HCT116 (cell line): ENCODE data around the gene SNTG2. TPM values are rescaled to one million over a fixed set of nuclear protein-coding genes. Genes with fewer than 3 reads are reported as not detected.

ENCODE experiments used
- ATAC-seq: fragments of 200-7000 bp; cut with Tn5 transposase; 2 replicates; pipeline ENCODE4 v1.9.1; 2020; ENCODE audit warnings: mild to moderate bottlenecking, moderate library complexity
- BruUV-seq: library from RNA; stranded (reverse); fragments of 400-500 nt; replicated peaks from 2 replicates; lab custom pipeline; 2021; lab: Mats Ljungman, UMichigan
- CTCF ChIA-PET: fragments of 300-600 bp; sonication (Branson Sonifier 250); formaldehyde crosslinking; loops from one replicate; lab custom pipeline; 2021; ENCODE audit warnings: antibody characterized with exemption; lab: Charles Lee
- POLR2A ChIA-PET: fragments of 300-600, 350-600 bp; sonication (Branson Sonifier 250); formaldehyde crosslinking; loops from one replicate; lab custom pipeline; 2021; ENCODE audit warnings: antibody characterized with exemption; lab: Charles Lee
- RAD21 ChIA-PET, 2 experiments: fragments of 300-600 bp; sonication (Branson Sonifier 250); formaldehyde crosslinking; loops; one replicate each; lab custom pipeline; 2023; ENCODE audit warnings: low total read pairs in 2 of 2; ENCODE audit not compliant: uncharacterized antibody in 2 of 2, unreplicated experiment in 2 of 2, low non-redundant PET in 1 of 2; lab: Charles Lee
- DNase-seq: peaks from one replicate; pipeline ENCODE4 v3.0.0-alpha.2; 2010; ENCODE audit warnings: low read depth, low spot score
- H2AFZ ChIP-seq: fragments of 200-600 bp; shearing (Covaris generic), sonication (generic); 2 replicates; pipeline ENCODE4 v1.6.1; 2017; ENCODE audit warnings: low read depth, mixed run types, mixed read lengths, antibody characterized with exemption, low read length; ENCODE audit not compliant: poor library complexity, severe bottlenecking
- H3K27ac ChIP-seq: 2 replicates; pipeline ENCODE4 v1.5.1; 2012; ENCODE audit warnings: low read depth, low read length
- H3K27me3 ChIP-seq: fragments of 200-600 bp; sonication (generic); 2 replicates; pipeline ENCODE4 v1.6.1; 2016; ENCODE audit warnings: mixed run types, low read length, mixed read lengths; ENCODE audit not compliant: insufficient read depth
- H3K36me3 ChIP-seq, 2 experiments: fragments of 200-500 bp in 1 of 2; fragments of 200-600 bp in 1 of 2; sonication (Bioruptor generic) in 1 of 2; sonication (generic) in 1 of 2; 2 replicates each; pipeline versions ENCODE4 v1.5.1 to v1.6.1; 2014 to 2016; ENCODE audit warnings: low read length in 2 of 2, inconsistent platforms in 1 of 2, mixed read lengths in 1 of 2, mixed run types in 1 of 2; ENCODE audit not compliant: insufficient read depth in 2 of 2, control insufficient read depth in 1 of 2
- H3K4me1 ChIP-seq, 2 experiments: fragments of 200-600 bp in 1 of 2; sonication (generic) in 1 of 2; 2 replicates each; pipeline versions ENCODE4 v1.5.1 to v1.6.1; 2012 to 2017; ENCODE audit warnings: low read length in 2 of 2, inconsistent platforms in 1 of 2, mild to moderate bottlenecking in 1 of 2, mixed read lengths in 1 of 2, mixed run types in 1 of 2, moderate library complexity in 1 of 2; ENCODE audit not compliant: insufficient read depth in 2 of 2, control insufficient read depth in 1 of 2
- H3K4me2 ChIP-seq: fragments of 200-600 bp; sonication (generic); 2 replicates; pipeline ENCODE4 v1.6.1; 2017; ENCODE audit warnings: mixed run types, low read length, mixed read lengths
- H3K4me3 ChIP-seq, 2 experiments: fragments of 200-600 bp in 1 of 2; sonication (generic) in 1 of 2; replicated peaks in 1 of 2; 2 replicates each; pipeline ENCODE4 v1.5.1; 2011 to 2016; ENCODE audit warnings: low read length in 2 of 2, control low read depth in 1 of 2, low read depth in 1 of 2, mild to moderate bottlenecking in 1 of 2, mixed read lengths in 1 of 2, mixed run types in 1 of 2
- H3K79me2 ChIP-seq: fragments of 200-600 bp; sonication (generic); 2 replicates; pipeline ENCODE4 v1.6.1; 2017; ENCODE audit warnings: mild to moderate bottlenecking, mixed run types, low read length, moderate library complexity, mixed read lengths; ENCODE audit not compliant: insufficient read depth
- H3K9ac ChIP-seq: fragments of 200-600 bp; sonication (generic); 2 replicates; pipeline ENCODE4 v1.6.1; 2016; ENCODE audit warnings: low read length, mixed read lengths
- H3K9me2 ChIP-seq: fragments of 200-600 bp; sonication (generic), shearing (Covaris generic); 2 replicates; pipeline ENCODE4 v1.6.1; 2017; ENCODE audit warnings: mixed run types, mild to moderate bottlenecking, moderate library complexity; ENCODE audit not compliant: insufficient read depth
- H3K9me3 ChIP-seq, 2 experiments: fragments of 200-500 bp in 1 of 2; fragments of 200-600 bp in 1 of 2; sonication (Bioruptor generic) in 1 of 2; sonication (generic) in 1 of 2; 2 replicates each; pipeline ENCODE4 v1.6.1; 2014 to 2017; ENCODE audit warnings: low read length in 2 of 2, mixed read lengths in 2 of 2, inconsistent platforms in 1 of 2, low read depth in 1 of 2, mild to moderate bottlenecking in 1 of 2, mixed run types in 1 of 2, moderate library complexity in 1 of 2; ENCODE audit not compliant: control insufficient read depth in 1 of 2, insufficient read depth in 1 of 2
- H4K20me1 ChIP-seq: fragments of 200-600 bp; sonication (generic), shearing (Covaris generic); 2 replicates; pipeline ENCODE4 v1.6.1; 2017; ENCODE audit warnings: mixed run types, mild to moderate bottlenecking, moderate library complexity; ENCODE audit not compliant: insufficient read depth
- EGR1 ChIP-seq: IDR thresholded peaks from 2 replicates; pipeline ENCODE4 v1.6.1; 2012; ENCODE audit warnings: low read depth
- ELF1 ChIP-seq: IDR thresholded peaks from 2 replicates; pipeline ENCODE4 v1.6.1; 2012; ENCODE audit warnings: low read depth, borderline replicate concordance
- JUND ChIP-seq: IDR thresholded peaks from 2 replicates; pipeline ENCODE4 v1.6.1; 2012
- POLR2A ChIP-seq: IDR thresholded peaks from 2 replicates; pipeline ENCODE4 v1.7.0; 2011; ENCODE audit warnings: borderline replicate concordance; ENCODE audit not compliant: insufficient read depth, insufficient read length; ENCODE audit errors: extremely low read depth
- SIN3A ChIP-seq: IDR thresholded peaks from 2 replicates; pipeline ENCODE4 v1.6.1; 2012; ENCODE audit warnings: low read depth
- SRF ChIP-seq: IDR thresholded peaks from 2 replicates; pipeline ENCODE4 v1.6.1; 2012; ENCODE audit warnings: low read depth
- TCF7L2 ChIP-seq: IDR thresholded peaks from 2 replicates; pipeline ENCODE4 v1.7.0; 2011; ENCODE audit warnings: borderline replicate concordance, inconsistent platforms; ENCODE audit not compliant: insufficient read depth, insufficient read length; ENCODE audit errors: extremely low read depth
- YY1 ChIP-seq: IDR thresholded peaks from 2 replicates; pipeline ENCODE4 v1.6.1; 2011; ENCODE audit warnings: low read length, low read depth, moderate library complexity, mild to moderate bottlenecking; ENCODE audit not compliant: insufficient replicate concordance; ENCODE audit errors: extremely low read depth
- ZBTB33 ChIP-seq: IDR thresholded peaks from 2 replicates; pipeline ENCODE4 v1.6.1; 2011; ENCODE audit warnings: mild to moderate bottlenecking, low read length, moderate library complexity; ENCODE audit not compliant: insufficient replicate concordance; ENCODE audit errors: extremely low read depth
- ZNF274 ChIP-seq: fragments of 200-500 bp; sonication (Bioruptor generic); IDR thresholded peaks from 2 replicates; pipeline ENCODE4 v1.6.1; 2014; ENCODE audit warnings: mild to moderate bottlenecking, low read depth, low read length, inconsistent platforms
- intact Hi-C: fragments of 100-400 bp; cut with micrococcal nuclease; formaldehyde crosslinking; loops from 2 replicates; pipeline ENCODE4 v1.10.0; 2022
- total RNA-seq: library from RNA; stranded (reverse); gene quantifications from one replicate; pipeline ENCODE4 v1.2.1, GENCODE V29; 2021; ENCODE audit not compliant: unreplicated experiment
- TF ChIP-seq, protein P1 (sequence below): IDR thresholded peaks from 2 replicates; pipeline ENCODE4 v1.6.1; 2012

SNTG2 gene
- total RNA-seq, 1 experiment from 2014 or later: not detected

DNA sequence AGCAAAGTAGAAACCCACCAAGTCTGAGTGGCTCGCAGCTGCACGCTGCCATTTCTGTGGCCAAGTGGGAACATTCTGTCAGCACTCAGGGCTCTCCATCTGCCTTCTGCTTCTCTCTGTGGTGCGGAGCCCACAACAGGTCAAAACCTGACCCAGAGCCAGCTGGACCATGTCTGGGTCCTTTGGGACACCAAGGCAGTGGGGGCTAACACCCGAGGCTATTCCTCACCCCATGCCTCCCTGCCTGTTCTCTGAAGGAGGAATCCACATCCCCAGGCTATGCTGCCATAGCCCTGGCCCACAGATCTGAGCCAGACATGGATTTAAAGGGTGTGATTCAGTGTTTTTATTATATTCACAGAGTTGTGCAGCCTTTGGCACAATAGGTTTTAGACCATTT, 86.4 kb downstream of the SNTG2 start:
- Histone ChIP-seq H3K4me2 (no peak overlapping the region), H3K9me2 (no peaks in the 10 kb centered on the region), H2AFZ (no peak overlapping the region), H3K36me3 (no peaks in the 10 kb centered on the region), H3K79me2 (no peaks in the 10 kb centered on the region), H3K4me1 (no peaks in the 10 kb centered on the region), H3K9ac (no peak overlapping the region), H4K20me1 (no peaks in the 10 kb centered on the region), H3K9me3 (no peaks in the 10 kb centered on the region), H3K4me3 (no peak overlapping the region), H3K27ac (no peak overlapping the region), H3K27me3 (peaks cover 33% of the 10 kb centered on the region)
- DNase-seq (no peak), ATAC-seq (no peak)
- BruUV-seq: no TSS peak
- intact Hi-C loops: no loop called here
- TF ChIP-seq, protein P1, sequence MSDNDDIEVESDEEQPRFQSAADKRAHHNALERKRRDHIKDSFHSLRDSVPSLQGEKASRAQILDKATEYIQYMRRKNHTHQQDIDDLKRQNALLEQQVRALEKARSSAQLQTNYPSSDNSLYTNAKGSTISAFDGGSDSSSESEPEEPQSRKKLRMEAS: no peak
- TF ChIP-seq POLR2A (no peak), YY1 (no peak), SRF (no peak), ZBTB33 (no peak), ELF1 (no peak)
- ChIA-PET POLR2A (no interaction called here), CTCF (interaction anchor here (0.8 kb wide), 1 partner anchor 14 kb away, joined by 4 read pairs; no protein-coding TSS in a partner anchor), RAD21 (no interaction called here)

DNA sequence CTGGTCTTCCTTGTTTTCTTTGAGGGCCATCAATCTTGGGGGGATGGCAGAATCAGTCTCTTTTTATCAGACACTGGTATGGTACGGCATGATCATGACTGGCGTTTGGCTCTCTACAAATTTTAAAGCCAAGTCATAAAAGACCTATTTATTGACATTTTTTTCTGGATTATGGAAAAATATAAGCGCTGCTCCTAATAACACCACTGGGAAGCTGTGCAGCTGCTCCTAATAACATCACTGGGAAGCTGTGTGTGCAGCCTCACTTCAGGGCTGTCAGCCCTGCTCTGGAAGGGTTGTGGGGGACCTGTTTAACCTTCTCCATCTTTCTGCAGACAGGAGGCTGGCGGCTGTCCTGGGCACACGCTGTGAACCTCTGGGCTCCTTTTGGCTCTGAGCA, 88.9 kb downstream of the SNTG2 start:
- TF ChIP-seq ZNF274: no peak
- TF ChIP-seq TCF7L2: no peak
- TF ChIP-seq EGR1: no peak
- TF ChIP-seq SIN3A: no peak
- no peak for TF ChIP-seq JUND
- no peak for TF ChIP-seq YY1
- Histone ChIP-seq H3K4me3 (no peak overlapping the region), H3K36me3 (no peaks in the 10 kb centered on the region), H3K79me2 (no peaks in the 10 kb centered on the region), H3K9ac (no peak overlapping the region), H3K27me3 (peaks cover 20% of the 10 kb centered on the region), H4K20me1 (no peaks in the 10 kb centered on the region), H2AFZ (no peak overlapping the region), H3K4me1 (no peaks in the 10 kb centered on the region), H3K9me3 (no peaks in the 10 kb centered on the region), H3K9me2 (no peaks in the 10 kb centered on the region), H3K4me2 (no peak overlapping the region), H3K27ac (no peak overlapping the region)
- CTCF ChIA-PET: no interaction called here
- BruUV-seq: no TSS peak
- intact Hi-C loops: no loop called here
- RAD21 ChIA-PET: no interaction called here
- DNase-seq (no peak), ATAC-seq (no peak)
- POLR2A ChIA-PET: no interaction called here
